ENCODE data around the gene CADM2.

The CADM2 gene

DNA sequence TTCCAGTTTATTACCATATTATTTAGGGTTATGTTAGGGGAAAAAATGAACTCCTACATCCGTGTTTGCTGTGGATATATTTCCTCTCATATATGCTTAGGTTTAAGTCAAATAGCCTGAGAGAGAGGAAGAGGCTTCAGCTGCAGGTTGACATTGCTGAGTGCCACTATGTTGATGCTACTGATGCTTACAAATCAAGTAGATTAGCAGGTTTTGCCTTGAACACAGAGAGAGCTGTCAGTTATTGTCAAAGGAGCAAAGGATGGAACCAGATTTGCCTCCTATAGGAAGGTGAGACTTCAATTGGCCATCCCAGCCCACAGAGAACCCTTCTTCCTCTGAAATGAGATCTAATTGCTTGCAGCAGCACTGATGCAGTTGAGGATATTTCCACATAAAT is 339.2 kb downstream of the CADM2 start:
- TF ChIP-seq ZFX (IDR thresholded peaks at IDR 0.05) = no peak
- no peak for TF ChIP-seq CTCF (conservative IDR thresholded peaks at IDR 0.05)
- H3K27ac ChIP-seq = no peak overlapping the region

DNA sequence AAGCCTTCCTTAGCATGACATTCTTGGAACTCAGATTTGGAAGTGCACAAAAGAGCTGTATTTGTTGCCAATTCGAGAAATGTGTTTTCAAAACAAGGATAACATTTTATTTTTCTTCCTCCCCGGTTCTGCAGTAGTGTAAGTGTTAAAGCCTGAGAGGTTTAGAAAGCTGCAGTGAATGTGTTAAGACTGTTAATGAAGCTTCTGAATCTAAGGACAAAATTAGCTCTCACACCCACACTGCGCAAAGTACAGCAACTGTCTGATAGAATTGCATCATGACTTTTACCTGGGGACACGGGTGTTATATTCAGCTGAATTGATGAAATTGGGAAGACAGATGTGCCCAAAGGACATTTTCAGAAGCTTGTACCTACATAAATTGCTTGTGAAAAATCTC is 344.4 kb downstream of the CADM2 start:
- H3K27ac ChIP-seq = no peak overlapping the region
- TF ChIP-seq CTCF (conservative IDR thresholded peaks at IDR 0.05) (no peak), ZFX (IDR thresholded peaks at IDR 0.05) (no peak)

DNA sequence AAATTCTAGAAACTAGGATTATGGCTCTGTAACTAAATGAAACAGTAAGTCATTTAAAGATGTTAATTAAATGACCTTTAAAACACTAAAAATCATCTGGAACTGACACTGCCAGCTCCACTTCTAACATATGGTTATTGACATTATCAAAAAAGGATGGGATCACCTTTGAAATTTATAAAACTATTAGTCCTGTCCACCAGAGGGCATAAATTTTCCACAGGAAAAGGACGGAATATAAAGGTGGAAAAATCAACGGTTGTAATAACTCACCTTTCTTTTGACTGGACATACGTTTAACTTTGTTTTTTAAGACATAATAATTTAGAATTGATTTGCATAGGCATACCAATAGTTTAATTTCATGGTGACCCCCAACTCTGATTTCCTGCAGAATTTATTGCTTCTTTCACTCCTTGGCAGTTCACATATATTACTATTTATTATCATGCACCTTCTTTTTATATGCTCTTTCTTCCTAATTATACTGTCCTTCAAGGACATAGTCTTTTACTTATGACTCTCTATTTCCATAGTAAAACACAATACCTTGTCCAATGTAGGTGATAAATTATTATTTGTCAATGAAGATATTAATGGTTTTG is 345.7 kb downstream of the CADM2 start:
- H3K27ac ChIP-seq = no peak overlapping the region
- TF ChIP-seq ZFX (IDR thresholded peaks at IDR 0.05) (no peak), CTCF (conservative IDR thresholded peaks at IDR 0.05) (peak; percentile 66)

GRCh38 chr3:85312331-85312730 is 353.5 kb downstream of the CADM2 start:
- TF ChIP-seq ZFX (IDR thresholded peaks at IDR 0.05) = no peak
- no peak for TF ChIP-seq CTCF (conservative IDR thresholded peaks at IDR 0.05)
- H3K27ac ChIP-seq = no peak overlapping the region

DNA sequence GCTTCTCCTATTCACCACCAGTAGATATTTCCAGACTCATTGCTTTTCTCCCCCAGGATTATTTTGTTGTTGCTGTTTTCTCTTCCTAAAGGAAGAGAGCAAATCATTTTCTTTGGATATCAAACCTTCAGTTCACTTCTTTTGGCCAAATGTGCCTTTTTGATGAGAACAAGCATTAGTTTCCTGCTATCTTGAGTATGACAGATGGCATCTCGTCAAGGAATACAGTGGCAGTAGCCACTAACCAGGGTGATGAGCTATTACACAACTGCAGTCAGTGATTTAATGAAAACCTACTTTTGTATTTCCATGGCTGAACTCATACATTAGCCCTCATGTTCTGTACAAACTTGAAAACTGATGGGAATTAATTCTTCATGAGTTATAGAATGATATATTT is 354.6 kb downstream of the CADM2 start:
- no peak overlapping the region for H3K27ac ChIP-seq
- TF ChIP-seq ZFX (IDR thresholded peaks at IDR 0.05) (no peak), CTCF (conservative IDR thresholded peaks at IDR 0.05) (no peak)

- H3K27ac ChIP-seq = no peak overlapping the region
- TF ChIP-seq CTCF (conservative IDR thresholded peaks at IDR 0.05) (no peak), ZFX (IDR thresholded peaks at IDR 0.05) (no peak)
Measured at GRCh38 chr3:85316252-85316651, 357.5 kb downstream of the CADM2 start.

- TF ChIP-seq ZFX (IDR thresholded peaks at IDR 0.05) (no peak), CTCF (conservative IDR thresholded peaks at IDR 0.05) (no peak)
- H3K27ac ChIP-seq = no peak overlapping the region
Measured at GRCh38 chr3:85321892-85322291, 363.1 kb downstream of the CADM2 start.
